NCI-H1092 (cell line): Measurements from ENCODE around the gene SMARCA4.
"Not testable (repeated sequence)": the region's sequence is repeated elsewhere in the genome, so short reads cannot be mapped to it uniquely, and the experiment has no call there.

Experiments used
- DNase-seq: peaks from one replicate; lab custom pipeline; 2025; lab: John Stamatoyannopoulos, UW

SMARCA4 gene

GRCh38 chr19:10979951-10980381 lies 19.1 kb downstream of the SMARCA4 start:
- no peak for DNase-seq

GRCh38 chr19:10981252-10981895 lies 20.5 kb downstream of the SMARCA4 start:
- DNase-seq = no peak

GRCh38 chr19:10983026-10983425 lies 22.2 kb downstream of the SMARCA4 start:
- no peak for DNase-seq

GRCh38 chr19:10984166-10984735 lies 23.4 kb downstream of the SMARCA4 start:
- no peak for DNase-seq

GRCh38 chr19:10985502-10985901 lies 24.7 kb downstream of the SMARCA4 start:
- no peak for DNase-seq

- DNase-seq = no peak
Measured at GRCh38 chr19:10986301-10987127, 25.7 kb downstream of the SMARCA4 start.

GRCh38 chr19:10987571-10988297 lies 26.9 kb downstream of the SMARCA4 start:
- no peak for DNase-seq

GRCh38 chr19:10988380-10988779 lies 27.6 kb downstream of the SMARCA4 start:
- no peak for DNase-seq

GRCh38 chr19:10988921-10989320 lies 28.1 kb downstream of the SMARCA4 start:
- DNase-seq = no peak

- DNase-seq = no peak
Measured at GRCh38 chr19:10991076-10991475, 30.2 kb downstream of the SMARCA4 start.

GRCh38 chr19:10991521-10992081 lies 30.8 kb downstream of the SMARCA4 start:
- no peak for DNase-seq

- DNase-seq = not testable (repeated sequence)
Measured at GRCh38 chr19:10992174-10992573, 31.3 kb downstream of the SMARCA4 start.

- no peak for DNase-seq
Measured at GRCh38 chr19:10995926-10996600, 35.2 kb downstream of the SMARCA4 start.

- no peak for DNase-seq
Measured at GRCh38 chr19:10998045-10998533, 37.3 kb downstream of the SMARCA4 start.

GRCh38 chr19:10998666-10999065 lies 37.8 kb downstream of the SMARCA4 start:
- DNase-seq = no peak

GRCh38 chr19:11005521-11005920 lies 44.7 kb downstream of the SMARCA4 start:
- no peak for DNase-seq

- DNase-seq = no peak
Measured at GRCh38 chr19:11007385-11007784, 46.6 kb downstream of the SMARCA4 start.

- no peak for DNase-seq
Measured at GRCh38 chr19:11007962-11008532, 47.2 kb downstream of the SMARCA4 start.

- DNase-seq = no peak
Measured at GRCh38 chr19:11010041-11010440, 49.2 kb downstream of the SMARCA4 start.

GRCh38 chr19:11012507-11012906 lies 51.7 kb downstream of the SMARCA4 start:
- no peak for DNase-seq

GRCh38 chr19:11013771-11014170 lies 52.9 kb downstream of the SMARCA4 start:
- no peak for DNase-seq
